Inflammatory macrophage treated with lipopolysaccharide for 1 hour (primary cell): ENCODE results near the gene LBH.

Experiments used
- DNase-seq, 2 donors: peaks; one replicate each; pipeline ENCODE4 v3.0.0-alpha.2; 2020 to 2022

The LBH gene

DNA sequence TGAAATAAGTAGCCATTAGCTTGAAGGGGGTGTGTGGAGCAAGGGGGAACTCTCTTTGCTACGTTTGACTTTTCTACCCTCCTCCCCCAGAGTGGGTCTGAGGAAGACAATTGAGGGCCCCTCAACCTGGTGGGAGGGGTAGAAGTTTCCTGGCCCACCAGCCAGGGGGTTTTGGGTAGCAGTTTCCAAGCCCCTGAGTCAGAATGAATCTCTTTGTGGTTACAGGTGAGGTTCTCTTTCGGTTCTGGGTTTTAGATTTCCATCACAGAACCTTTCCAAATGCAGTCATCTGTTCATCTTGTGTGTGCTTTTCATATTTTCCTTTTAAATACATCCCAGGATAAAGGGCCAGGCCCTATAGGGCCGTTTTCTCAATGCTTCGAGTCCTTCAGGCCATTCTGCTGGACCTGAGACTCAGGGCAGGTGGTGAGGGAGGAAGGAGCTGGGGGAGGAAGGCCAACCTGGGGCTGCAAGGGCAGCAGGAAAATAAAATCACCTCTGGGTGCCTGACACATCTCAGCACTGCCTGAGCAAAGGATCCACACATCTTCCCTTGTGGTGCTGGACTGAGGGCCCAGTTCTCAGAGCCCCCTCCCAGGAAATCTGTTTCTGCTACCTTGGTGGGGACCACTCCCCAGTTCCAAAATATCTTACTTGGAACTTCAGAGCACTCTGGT is 4.7 kb downstream of the LBH start:
- no peak for DNase-seq

DNA sequence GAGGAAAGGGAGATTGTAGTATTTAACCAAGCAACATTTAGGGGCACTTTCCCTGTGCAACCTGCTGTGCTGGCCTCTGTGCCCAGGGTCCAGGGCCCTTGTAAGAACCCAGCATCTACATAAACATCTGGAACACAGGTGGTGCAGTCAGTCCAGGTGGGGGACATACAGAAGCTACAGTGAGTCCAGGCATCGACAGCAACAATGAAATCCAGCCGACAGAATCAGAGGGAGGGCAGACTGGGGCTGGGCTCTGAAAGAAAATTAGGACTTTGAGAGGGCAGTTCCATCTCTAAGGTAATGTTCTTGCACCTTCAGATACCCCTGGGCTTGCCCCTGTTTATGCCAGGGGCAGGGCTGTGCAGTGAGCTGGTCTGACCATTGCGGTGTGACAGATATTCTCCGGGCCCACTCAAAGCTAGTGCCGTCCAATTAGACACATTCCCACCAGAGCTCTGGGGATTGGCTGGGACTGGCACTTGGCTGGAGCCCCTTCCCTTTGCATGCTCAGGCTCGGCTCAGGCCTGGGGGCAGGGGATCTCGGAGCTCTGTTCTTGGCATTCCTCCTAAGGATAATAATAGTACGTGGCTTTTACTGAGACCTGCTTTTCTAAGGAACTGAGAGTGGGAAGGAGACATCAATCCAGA is 5.4 kb downstream of the LBH start:
- DNase-seq = no peak

DNA sequence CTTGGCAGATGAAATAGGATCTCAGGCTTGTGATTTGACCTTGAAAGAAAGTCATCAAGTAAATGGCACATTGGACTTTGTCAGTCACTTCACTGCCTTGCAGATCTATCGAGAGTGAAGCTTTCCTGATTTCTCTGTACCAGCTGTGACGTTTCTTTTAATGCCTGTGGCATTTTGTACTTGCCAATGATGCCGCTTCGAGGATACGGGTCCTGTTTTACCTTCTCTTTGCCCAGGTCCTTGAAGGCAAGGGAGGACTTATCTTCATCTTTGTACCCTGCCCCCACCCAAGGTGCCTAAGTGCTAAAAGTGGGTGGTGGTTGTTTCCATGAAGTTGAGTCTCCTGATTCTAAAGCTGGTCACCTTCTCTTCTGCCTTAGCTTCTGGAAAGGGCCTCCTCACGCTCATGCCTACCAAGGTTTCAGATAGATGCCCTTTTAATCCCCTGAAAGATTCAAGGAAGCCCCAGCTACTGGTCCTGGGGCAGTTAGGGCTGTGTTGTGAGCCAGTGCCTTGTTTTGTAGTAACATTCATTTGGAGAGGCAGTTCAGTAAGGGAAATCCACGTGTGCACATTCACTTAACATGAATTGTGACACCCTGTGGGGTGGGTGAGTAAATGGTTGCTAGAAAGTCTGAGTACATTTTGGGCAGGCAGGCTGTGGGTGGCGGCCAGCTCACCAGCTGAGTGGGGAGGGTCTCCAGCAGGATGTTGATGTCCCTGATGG is 6.1 kb downstream of the LBH start:
- no peak for DNase-seq

DNA sequence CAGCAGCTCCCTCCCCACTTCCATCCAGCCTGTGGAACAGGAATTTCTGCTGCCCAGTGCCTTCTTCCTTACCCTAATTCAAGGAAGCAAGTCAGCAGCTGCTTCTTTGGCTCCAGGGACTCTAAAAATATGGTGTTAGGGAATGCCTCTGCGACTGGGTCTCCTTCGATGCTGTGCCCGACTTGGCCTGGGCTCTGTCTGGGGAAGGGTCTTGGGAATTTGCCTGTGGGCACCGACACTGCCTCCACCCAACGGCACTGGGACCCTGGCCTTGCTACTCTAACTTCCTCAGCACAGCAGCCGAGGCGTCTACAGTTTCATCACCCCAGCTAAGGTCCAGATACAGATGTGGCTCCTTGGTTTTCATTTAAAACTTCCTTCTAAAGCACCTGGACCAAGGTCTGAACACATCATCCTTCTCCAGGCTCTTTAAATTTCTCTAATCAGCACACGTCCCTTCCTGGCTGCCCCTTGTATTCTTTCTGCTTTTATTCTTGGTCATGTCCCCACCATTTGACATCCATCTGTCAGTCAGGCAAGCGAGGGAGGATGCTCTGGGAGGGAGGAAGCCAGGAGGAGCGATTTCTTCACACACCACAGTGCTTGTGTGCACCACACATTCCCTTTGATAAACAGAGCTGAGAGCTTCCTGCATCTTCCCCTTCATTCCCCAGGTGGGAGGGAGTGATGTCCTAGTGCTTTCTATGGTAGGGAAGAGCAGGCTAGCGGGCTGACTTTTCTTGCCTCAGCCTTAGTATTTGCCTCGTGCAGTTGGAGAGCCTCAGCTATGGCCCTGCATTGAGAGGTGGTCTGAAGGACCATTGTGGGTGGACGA is 6.8 kb downstream of the LBH start:
- DNase-seq = no peak

DNA sequence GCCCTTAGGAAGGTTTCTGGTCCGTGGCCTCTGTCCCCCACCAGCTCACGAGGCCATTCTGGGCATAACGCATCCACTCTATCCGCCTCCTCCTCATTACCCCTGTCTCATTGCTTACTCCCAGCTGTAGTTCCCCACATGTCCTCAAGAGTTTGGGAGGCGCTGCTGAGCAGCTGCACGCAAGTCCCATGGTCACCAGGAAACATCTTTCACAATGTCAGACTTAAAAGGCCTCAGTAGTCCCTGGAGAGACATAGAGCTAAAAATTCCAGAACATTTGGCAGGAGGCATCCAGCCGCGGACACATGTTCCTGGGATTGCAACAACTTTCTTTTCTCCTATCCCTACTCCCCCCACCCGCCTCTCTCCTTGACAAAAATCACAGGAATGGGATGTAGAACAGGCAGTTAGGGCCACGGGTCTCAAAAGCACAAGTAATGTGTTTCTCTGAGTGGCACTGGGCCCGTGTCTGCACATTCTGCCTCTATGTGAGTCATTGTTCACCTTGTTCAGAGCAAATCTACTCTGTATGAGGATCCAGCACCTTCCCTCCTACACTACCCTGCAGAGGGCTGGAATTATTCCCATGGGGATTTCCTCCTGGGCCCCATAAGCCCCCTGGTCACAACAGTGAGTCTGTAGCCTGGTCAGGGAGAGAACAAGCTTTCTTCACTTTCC is 8.1 kb downstream of the LBH start:
- DNase-seq = peak; percentile 43 to 65

DNA sequence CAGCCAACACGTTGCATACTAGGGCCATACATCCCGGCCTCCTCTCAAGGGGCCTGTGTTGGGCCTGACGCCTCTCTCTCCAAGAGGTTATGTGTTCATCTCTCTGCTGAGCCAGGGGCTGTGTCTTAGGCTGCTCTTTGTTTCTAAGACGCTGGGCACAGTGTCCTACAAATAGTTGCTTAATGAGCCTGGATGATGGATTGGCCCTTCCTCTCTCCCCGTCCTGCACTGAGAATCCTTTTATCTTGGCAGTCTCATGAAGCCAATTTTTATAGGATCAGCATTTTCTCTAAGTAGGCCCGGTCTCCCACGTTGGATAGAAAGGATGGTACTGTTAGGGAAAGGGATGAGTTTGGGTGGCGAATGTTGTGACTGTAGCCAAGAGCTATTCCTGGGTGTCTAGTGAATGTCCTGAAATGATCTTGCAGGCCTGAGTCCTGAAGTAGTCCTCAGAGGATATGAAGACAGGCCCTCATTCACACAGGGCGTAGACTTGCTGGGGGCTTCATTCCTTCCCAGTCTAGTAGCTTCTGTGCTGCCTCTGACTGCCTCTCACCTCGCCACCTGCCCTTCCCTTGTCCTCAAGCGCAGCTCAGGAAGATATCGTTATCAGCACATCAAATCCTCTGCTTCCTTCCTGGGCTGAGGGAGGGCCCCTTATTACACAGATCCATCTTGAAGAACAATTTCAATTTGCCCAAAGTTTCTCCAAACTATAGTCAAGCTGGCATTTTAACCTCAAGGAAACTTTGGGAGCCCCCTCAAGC is 8.8 kb downstream of the LBH start:
- DNase-seq = no peak

DNA sequence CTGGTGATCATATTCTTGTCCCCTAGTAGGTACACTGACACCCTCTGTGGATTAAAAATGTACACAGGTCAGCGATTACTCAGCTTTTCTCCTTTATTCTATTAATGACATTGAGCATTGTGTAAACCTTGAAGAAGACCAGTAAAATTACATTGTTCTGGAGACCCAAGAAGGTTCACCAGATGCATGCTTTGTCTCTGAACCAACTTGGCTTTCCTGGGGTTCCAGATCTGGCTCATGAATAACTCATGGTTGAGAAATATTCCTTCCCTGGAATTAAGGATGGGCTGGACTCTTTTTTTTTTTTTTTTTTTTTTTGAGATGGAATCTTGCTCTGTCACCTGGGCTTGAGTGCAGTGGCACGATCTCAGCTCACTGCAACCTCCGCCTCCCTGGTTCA is 11.9 kb downstream of the LBH start:
- DNase-seq = no peak

DNA sequence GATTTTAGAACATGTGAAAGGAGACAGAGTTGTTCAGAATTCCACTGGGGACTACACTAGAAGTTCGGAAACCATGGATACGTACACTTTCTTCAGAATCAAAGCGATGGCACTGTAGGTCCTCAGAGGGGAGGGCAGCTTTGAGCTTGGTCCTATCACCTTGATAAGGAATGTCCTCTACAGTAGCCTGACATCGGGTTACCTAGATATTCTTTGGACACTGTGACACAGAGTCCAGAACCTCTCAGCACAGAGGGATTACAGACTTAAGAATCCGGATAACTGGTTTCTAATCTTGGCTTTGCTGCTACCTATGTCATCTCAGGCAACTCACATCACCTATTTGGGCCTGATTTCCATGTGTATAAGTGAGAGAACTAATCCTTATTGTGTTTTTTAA is 14.0 kb downstream of the LBH start:
- no peak for DNase-seq

DNA sequence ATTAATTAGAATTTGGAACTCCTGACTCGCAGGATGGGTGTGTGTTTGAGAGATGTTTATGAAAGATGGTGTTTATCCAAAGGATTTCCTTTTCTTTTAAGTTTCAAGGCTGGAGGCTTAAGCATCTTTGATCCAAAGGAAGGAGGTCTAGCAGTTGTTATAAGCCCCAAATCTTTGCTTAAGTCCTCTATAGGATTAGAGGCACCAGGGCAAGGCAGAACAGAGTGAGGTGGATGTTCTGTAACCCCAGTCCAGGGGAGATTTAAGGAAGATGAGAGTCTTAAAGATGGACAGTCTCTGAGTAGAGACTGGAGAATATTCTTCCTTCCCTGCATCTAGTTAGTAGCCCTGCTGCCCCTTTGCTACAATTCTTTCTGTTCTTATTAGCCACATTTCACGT is 17.5 kb downstream of the LBH start:
- no peak for DNase-seq

DNA sequence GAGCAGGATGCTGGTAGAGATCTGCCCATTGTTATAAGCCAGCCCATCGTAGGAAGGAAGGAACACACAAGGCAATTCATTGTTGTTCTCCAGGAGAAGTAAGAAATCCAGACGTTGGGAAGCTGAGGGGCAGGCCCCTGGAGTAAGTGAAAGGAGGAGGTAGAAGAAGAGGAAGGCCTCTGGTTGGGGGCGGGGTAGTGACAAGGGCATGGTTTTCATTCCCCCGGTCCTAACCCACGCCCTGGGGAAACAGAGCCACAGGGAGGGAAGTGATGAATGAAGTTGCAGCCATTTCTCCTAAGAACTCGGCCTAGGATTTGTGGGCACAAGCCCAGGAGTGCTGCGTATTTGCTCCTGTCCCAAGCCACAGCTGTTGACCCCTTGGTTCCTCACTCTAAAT is 18.0 kb downstream of the LBH start:
- no peak for DNase-seq

DNA sequence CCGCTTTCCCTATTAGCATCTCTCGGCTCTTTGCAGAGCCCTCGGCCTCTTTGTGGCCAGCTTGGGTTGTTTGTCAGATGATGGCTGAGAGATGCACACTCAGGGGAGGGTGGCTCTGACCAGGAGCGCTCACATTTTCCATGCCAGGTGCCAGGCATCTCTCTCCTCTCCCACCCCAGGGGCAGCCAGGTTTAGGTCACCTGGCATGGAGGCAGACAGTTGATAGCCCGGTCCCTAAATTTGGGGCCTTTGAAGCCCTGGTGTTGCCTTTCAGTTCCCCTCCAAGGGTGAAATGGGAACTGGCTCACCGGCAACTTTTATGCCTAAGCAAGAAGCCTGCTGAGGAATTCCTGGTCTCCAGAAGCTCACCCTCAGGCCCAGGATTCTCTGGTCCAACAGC is 19.1 kb downstream of the LBH start:
- no peak for DNase-seq

DNA sequence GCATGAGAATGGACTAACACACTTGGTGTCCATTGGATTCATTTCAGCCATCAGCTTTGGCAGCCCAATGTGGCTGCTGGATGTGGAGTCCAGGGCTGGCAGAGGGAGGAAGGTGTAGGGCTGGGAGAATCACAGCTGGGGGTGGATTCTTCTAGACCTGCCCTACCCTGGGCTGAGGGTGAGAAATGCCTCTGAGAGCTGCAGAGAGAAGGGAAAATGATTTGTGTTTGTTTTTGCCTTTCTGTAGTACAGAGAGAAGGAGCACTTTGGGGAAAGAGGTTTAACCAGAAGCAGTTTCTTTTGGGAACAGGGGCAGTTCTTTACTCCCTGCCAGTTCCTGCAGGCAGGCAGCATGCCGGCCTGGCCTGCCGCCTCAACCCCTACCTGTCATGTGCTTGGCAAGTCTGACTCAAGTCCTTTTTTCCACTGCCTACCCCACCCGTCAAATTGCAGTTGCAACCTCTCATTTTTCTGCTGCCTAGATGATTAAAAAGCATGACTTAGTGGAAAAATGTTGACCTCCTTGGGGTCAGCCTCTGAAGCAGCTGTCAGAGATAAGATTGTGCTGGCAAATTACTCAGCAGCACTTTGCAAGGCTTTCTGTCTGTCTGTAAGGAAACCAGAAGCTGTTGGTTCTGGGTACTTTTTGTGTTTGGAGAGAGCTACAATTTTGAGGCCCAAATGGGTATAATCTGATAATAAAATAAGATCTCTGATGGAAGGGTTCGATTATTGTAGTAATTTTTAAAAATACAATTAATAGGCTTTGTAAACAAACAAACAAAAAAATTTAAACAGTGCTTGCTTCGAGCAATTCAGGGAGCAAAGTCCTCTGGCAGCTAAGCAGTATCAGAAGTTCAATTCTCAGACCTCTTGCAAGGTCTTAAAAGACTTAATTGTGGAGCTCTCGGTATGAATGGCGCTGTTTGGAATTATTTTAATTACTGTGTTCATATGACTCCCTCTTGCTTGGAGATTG is 21.7 kb downstream of the LBH start:
- DNase-seq = no peak

DNA sequence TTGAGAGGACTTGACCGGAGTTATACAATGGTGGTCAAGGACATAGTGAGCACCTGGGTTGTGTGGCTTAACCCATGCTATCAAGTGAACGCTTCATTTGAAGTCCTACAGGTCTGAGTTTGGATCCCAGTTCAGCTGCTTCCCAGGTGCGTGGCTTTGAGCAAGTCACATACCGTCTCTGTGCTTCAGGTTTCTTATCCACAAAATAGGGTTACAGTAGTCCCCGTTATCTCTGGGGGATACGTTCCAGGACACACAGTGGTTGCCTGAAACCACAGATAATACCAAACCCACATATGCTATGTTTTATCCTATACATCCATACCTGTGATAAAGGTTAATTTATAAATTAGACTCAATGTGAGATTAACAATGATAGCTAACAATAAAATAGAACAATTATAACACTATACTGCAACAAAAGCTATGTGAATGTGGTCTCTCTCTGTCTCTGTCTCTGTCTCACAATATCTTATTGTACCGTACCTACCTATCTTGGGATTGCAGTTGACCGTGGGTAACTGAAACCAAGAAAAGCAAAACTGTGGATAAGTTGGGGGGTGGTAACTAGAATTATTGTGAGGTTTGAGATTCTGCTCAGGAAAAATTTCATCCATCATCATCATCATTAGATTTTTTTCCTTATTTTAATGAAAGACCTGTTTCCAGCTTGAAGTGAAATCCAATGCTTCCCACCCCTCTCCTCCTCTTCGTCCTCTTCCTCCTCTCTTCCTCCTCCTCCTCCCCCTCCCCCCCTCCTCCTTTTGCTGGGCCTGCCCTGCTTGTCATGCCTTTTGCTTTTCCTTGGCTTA is 22.7 kb downstream of the LBH start:
- no peak for DNase-seq

DNA sequence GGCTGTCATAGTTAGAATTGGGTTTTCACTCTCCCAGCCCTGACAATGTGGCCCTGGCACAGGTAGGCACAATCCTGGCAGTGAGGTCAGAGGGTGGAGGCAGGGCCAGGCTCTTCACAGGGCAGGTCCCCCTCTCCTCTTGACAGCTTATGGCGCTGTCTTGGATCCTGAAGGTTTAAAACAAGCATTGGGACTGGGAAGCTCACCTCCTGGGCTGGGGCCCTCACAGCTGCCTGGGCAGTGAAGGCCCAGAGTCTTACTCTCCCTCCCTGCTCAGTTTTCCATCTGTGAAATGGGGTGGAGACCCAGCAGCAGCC is 23.3 kb downstream of the LBH start:
- DNase-seq = no peak

DNA sequence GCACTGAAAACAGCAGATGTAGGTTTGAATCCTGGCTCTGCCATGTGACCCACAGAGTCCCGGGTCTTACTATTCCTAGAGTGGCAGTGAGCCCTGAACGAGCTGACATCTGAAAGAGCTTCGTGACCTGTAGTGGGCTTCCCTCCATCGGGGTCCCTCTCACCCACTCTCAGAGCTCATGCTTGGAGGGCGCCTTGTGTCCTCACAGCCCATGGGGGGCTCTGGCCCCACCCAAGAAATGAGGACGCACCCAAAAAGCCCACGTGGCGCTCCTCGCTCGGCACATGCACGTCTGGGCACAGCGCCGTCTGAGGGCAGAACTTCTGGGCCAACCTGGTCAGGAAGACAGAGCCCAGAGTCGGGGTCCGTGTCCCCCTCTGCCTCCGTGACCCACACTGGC is 23.7 kb downstream of the LBH start:
- DNase-seq = no peak

DNA sequence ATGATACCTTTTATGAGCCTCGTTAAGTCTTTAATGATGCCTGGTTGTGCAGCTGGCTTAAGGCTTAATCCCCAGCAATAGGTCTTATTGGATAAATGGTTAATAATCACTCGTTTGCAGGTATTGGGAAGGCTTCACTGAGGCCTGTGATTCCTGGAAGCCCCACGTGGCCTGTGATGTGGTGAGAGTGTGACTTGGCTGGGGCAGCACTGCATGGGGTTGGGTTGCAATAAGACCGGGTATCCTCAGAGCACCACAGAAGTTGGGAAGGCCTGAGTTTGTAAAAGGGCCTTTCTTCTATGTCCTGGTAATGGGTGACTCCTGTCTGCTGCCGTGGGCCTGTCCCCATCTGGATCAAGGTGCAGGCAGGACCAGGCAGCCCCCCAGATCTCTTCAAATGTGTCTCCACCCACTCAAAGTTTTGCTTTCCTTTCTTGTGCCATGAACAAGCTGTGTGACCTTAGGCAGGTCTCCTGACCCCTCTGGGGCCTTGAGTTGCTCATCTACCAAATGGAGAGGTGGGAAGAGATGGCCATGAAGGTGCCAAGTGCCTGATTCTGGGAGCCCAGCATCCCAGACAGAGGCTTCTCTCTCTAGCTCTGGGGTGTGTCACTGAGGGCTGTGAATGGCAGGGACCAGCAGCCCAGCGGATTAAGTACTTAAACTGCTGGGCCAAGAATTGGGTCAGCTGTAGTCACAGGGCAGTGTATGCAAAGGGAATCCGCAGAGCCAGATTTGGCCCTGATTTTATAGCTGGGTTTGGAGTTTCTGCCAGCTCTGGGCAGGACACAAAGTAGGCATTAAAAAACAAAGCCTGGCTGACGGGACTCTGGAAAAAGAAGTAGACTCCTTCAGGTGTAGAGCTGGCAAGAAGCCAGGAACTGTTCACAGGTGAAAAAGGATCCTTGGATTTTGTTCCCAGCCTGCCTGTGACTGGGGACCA is 24.4 kb downstream of the LBH start:
- DNase-seq = no peak

DNA sequence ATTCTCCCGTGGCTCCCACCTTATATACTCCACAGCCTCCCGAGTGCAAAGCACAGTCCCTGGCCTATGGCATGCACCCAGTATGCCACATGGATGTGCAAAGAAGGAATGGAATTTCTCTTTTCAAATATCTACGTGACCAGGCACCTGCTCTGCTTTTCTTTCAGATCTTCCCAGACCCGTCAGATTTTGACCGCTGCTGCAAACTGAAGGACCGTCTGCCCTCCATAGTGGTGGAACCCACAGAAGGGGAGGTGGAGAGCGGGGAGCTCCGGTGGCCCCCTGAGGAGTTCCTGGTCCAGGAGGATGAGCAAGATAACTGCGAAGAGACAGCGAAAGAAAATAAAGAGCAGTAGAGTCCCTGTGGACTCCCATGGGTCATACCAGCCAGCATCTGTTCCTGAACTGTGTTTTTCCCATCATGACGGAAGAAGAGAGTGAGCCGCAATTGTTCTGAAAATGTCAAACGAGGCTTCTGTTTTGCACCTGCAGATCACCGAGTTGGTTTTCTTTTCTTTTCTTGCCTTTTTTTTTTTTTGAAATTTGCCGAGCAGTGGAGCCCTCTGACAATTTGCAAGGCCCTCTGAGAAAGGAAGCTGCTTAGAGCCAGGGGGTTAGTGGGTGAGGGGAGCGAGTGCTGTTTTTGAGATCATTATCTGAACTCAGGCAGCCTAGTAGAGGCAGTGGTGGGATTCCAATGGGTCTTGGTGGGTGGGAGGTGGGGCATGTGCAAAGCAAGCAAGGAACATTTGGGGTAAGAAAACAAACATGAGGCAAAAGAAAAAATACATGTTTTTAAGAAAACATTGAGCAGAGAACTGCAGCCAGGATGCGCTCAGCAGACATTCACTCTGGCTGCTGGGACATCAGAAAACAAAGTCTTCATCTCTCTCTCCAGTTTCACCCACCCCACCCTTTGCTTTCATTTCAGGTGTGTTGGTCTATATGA is 26.2 kb downstream of the LBH start:
- no peak for DNase-seq

DNA sequence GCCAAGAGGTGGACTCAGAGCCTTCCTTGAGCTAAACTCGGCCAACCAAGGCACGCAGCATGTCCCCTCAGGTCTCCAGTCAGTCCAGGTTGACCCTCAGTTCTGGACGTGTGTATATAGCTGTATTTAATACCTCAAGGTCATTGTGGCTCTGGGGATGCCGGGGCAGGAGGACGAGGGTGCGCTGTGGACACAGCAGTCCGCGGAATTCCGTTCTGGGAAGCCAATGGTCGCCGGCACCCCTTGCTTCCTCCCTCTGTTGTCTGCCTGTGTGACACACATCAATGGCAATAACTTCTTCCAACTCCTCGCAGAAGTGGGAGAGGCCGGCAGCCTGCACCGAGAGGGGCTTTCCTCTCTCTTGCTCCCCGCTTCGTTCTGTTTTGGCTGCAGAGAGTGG is 27.7 kb downstream of the LBH start:
- DNase-seq = no peak
